Fibroblast of skin of right biceps (primary cell): ENCODE data around the gene DDX31.

Experiments
- DNase-seq: peaks from one replicate; pipeline ENCODE4 v3.0.0-alpha.2; 2013

The DDX31 gene

DNA sequence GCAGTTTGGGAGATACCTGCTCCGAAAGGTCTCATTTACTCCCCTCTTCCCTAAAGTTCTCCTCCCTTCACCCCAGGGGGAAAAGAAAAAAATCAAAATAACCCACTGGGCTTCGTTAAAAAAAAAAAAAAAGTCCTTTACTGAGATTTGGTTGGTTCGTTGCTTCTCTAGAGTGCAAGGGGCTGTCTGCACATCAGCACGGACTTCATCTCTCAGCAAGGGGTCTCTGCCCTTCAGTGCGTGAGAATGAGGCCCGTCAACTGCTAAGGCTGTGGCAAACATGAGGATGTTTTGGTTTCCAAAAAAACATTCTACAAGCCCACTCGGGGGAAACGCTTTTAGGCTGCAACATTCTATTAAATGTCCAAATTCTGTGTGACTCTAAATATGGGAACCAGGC is 77.3 kb downstream of the DDX31 start:
- no peak for DNase-seq

DNA sequence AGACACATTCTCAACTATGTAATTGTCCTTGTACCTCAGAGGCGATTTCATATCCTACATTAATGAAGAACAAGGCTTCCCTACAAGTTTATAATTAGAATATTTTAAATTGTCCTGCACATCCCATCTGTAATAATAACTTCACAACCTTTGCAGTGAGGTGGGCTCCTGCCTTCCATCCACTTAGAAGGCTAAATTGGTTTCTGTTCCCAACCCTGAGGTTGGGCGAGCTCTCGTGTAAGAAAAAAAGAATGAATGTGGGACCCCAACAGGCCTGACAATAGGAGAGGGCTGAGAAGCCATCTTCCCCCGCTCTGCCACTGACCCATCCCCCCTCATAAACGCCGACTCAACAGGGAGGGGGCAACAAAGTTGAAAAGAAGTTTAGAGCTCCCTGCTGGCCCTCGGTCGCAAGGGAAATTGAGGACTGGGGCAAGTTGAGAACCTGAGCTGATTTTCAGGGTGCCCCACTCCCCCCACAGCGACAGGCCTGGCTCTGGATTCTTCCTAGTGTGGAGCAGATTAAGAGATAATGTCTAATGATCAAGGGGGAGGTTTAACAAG is 78.0 kb downstream of the DDX31 start:
- no peak for DNase-seq

DNA sequence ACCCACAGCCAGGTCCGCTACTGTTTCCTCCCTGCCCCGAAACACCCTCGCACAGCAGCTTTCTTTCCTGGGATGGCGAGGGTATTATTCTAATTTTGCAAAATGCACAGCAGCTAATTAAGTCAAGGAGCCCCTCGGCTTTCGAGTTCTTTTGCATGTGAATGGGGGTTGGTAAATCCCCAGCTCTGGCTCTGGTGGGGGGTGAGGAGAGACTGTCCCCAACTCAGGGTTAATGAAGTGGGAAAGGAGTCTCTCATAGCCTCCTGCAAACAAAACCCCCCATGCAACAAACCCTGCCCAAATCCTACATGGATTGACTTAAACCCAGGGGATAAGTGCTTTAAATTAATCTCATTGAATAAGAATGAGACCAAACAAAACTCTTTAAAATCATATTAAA is 78.5 kb downstream of the DDX31 start:
- DNase-seq = no peak

- DNase-seq = no peak
Observed at GRCh38 chr9:132590318-132591182, 79.2 kb downstream of the DDX31 start.

- no peak for DNase-seq
Observed at GRCh38 chr9:132590037-132590317, 79.8 kb downstream of the DDX31 start.

DNA sequence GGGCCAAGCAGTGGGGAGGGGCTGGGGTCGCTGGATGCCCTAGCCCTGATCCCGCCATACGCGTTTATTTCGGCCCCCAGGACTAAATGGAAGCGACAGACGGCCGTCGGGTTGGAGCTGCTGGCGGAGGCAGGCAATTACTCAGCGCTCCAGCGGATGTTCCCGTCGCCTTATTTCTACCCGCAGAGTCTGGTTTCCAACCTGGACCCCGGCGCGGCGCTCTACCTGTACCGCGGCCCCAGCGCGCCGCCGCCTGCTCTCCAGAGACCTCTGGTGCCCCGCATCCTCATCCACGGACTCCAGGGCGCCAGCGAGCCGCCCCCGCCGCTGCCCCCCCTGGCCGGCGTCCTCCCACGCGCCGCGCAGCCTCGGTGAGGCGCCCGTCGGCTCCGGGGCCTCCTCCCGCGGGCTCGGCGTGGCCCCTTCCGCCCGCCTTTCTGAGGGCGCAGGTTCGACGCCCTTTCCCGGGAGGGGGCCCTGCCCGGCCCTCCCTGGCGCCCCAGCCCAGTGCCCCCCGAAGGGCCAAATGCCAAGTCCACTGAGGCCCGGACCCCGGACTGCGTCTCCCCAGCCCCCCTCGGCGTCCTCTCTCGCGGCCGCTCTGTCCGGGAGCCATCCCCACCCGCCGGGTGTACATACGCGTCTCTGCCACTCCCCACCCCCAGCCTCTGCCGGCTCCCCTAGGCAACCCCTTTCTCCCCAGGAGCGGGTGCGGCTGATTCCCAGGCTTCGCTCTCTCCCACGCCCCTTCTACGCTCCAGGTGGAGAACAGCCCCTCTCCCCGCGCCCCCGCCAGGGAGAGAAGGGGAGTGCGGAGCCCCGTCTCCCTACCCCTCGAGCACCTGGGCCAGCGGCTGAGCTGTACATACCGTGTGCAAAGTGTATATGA is 80.4 kb downstream of the DDX31 start:
- no peak for DNase-seq

GRCh38 chr9:132588501-132589147 is 81.2 kb downstream of the DDX31 start:
- no peak for DNase-seq

DNA sequence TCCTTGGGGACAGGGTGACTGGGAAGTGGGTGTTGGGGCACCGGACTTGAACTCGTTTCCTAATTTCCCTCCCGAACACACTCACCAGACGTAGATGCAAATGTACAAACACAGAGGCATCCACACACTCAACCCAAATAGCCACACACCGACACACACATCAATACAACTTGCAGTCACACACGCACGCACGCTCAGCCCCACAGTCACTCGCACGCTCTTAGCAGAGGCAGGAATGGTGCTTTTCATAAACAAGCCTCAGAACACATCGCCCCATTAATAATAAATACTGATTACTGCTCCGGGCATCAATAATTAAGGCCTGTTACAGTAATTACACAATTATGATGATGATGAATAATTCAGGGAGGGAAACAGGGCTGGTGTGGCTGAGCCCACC is 81.7 kb downstream of the DDX31 start:
- no peak for DNase-seq

DNA sequence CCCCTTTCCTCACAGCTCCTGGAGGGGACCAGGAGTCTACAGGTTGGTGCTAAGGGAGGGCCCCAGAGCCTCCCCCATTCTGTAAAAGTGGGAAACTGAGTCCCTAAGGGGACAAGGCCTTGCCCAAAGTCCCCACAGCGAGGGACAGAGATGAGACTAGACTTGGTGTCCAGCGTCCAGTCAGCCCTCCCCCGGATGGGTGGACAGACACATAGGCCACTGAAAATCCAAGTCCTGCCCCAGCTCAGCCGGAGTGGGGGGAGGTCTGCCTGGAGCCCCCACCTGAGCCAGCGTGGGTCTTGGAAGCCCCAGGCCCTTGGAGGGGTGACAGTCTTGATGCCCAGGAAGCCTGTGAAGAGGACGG is 82.2 kb downstream of the DDX31 start:
- no peak for DNase-seq

GRCh38 chr9:132586830-132587591 is 82.8 kb downstream of the DDX31 start:
- no peak for DNase-seq

- no peak for DNase-seq
Observed at GRCh38 chr9:132585954-132586829, 83.6 kb downstream of the DDX31 start.

GRCh38 chr9:132584601-132585560 is 84.9 kb downstream of the DDX31 start:
- DNase-seq = peak; percentile 57

DNA sequence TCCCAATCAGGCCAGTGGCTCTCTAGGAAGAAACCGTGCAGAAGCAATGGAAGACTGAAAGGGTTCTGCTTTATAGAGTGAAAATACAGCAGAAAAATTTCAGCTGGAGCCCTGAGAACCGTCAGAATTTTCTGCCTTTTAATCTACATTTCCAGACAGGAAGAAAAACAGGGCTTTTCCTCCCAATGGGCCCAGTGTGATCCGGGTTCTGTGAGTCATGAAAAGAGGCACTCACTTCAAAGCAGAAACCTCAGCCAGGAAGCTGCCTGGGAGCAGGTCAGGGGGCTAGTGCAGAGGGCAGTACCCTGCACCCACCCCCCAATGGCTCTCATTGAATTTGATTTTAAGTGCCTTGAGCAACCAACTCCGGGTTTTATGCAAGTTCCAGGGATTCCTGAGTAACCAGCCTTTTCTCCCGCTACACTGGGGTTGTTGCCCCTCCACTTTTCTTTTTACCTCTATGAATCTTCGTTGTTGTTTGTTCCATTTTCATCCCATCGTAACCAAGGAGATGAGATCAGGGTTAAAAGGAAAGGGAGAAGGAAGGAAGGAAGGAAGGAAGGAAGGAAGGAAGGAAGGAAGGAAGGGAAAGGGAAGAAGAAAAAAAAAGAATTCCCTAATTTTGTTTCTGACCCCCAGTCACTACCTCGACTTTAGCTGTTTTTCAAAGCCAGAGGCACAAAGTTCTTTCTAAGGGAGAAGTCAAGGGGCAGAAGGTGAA is 86.0 kb downstream of the DDX31 start:
- DNase-seq = no peak

GRCh38 chr9:132582786-132583583 is 86.8 kb downstream of the DDX31 start:
- DNase-seq = no peak

GRCh38 chr9:132582276-132582785 is 87.5 kb downstream of the DDX31 start, which contains the start of gene BARHL1:
Gene BARHL1, plus strand, starts transcription at chr9:132582606. Its CDS starts 192 bp downstream, at chr9:132582798.
- DNase-seq = no peak

DNA sequence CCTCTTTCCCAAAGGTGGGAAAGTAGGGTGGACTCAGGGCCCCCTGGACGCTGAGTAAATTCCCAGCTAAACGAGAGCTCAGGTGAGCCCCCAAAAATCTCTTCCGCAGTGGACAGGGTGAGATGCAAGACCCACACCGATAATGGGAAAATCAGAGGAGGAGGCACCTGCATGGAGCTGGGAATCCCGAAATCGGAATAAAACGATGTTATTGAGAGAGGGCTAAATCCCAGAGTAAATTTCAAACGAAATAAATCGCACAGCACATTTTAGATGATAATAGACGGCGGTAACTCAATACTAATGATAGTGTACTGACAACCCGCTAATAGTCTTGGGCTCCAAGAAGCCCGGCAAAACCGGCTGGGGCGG is 90.4 kb downstream of the DDX31 start:
- DNase-seq = no peak

- DNase-seq = no peak
Observed at GRCh38 chr9:132578367-132578932, 91.3 kb downstream of the DDX31 start.

GRCh38 chr9:132577119-132577518 is 92.7 kb downstream of the DDX31 start:
- no peak for DNase-seq
